SK-N-SH (cell line): Measurements from ENCODE around the gene TSPAN31. TPM values are rescaled to one million over a fixed set of nuclear protein-coding genes. Genes with fewer than 3 reads are reported as not detected.

Experiments
- CTCF ChIA-PET: fragments of 300-600, 350-600 bp; formaldehyde crosslinking; extraction: SDS; loops from one replicate; lab custom pipeline; 2021; lab: Yijun Ruan, JAX
- POLR2A ChIA-PET: fragments of 350-600 bp; sonication (Branson Sonifier 250); formaldehyde crosslinking; extraction: SDS; loops from one replicate; lab custom pipeline; 2020; ENCODE audit warnings: antibody characterized with exemption, inconsistent platforms; lab: Yijun Ruan, JAX
- DNase-seq: peaks from one replicate; pipeline ENCODE4 v3.0.0; 2012
- H2AFZ ChIP-seq: fragments of 200-600 bp; sonication (generic); 2 replicates; pipeline ENCODE4 v1.8.1; 2016; ENCODE audit warnings: antibody characterized with exemption, mild to moderate bottlenecking, low read depth
- H3F3A ChIP-seq: fragments of 200-600 bp; sonication (generic); replicated peaks from 2 replicates; pipeline ENCODE3; 2016; ENCODE audit warnings: antibody characterized with exemption, mild to moderate bottlenecking; ENCODE audit not compliant: insufficient read depth
- H3K27ac ChIP-seq, 2 experiments: fragments of 200-500 bp in 1 of 2; fragments of 200-600 bp in 1 of 2; sonication (Bioruptor generic) in 1 of 2; sonication (generic), shearing (Covaris generic) in 1 of 2; 2 replicates each; pipeline versions ENCODE4 v1.5.1 to v1.6.1; 2014 to 2016; ENCODE audit warnings: low read depth in 2 of 2, inconsistent platforms in 1 of 2, low read length in 1 of 2, mild to moderate bottlenecking in 1 of 2, mixed read lengths in 1 of 2
- H3K27me3 ChIP-seq: fragments of 200-600 bp; sonication (generic), shearing (Covaris generic); 2 replicates; pipeline ENCODE4 v1.6.1; 2016; ENCODE audit warnings: mixed run types; ENCODE audit not compliant: insufficient read depth
- H3K36me3 ChIP-seq, 2 experiments: fragments of 200-500 bp in 1 of 2; fragments of 200-600 bp in 1 of 2; sonication (Bioruptor generic) in 1 of 2; sonication (generic) in 1 of 2; replicated peaks in 1 of 2; 2 replicates each; pipeline versions ENCODE3 to v1.5.1; 2014 to 2016; ENCODE audit warnings: low read length in 1 of 2, mild to moderate bottlenecking in 1 of 2; ENCODE audit not compliant: insufficient read depth in 2 of 2, control insufficient read depth in 1 of 2
- H3K4me1 ChIP-seq, 2 experiments: fragments of 200-500 bp in 1 of 2; fragments of 200-600 bp in 1 of 2; sonication (Bioruptor generic) in 1 of 2; sonication (generic), shearing (Covaris generic) in 1 of 2; 2 replicates each; pipeline versions ENCODE4 v1.5.1 to v1.6.1; 2014 to 2016; ENCODE audit warnings: low read depth in 1 of 2, low read length in 1 of 2, mixed run types in 1 of 2; ENCODE audit not compliant: insufficient read depth in 2 of 2, control insufficient read depth in 1 of 2
- H3K4me2 ChIP-seq: fragments of 200-600 bp; sonication (generic), shearing (Covaris generic); 2 replicates; pipeline ENCODE4 v1.6.1; 2017; ENCODE audit warnings: mixed run types
- H3K4me3 ChIP-seq, 2 experiments: fragments of 200-500 bp in 1 of 2; fragments of 200-600 bp in 1 of 2; sonication (Bioruptor generic) in 1 of 2; sonication (generic), shearing (Covaris generic) in 1 of 2; 2 replicates each; pipeline versions ENCODE4 v1.5.1 to v1.8.1; 2014 to 2016; ENCODE audit warnings: low read depth in 2 of 2, inconsistent platforms in 1 of 2, low read length in 1 of 2, mild to moderate bottlenecking in 1 of 2, mixed read lengths in 1 of 2, moderate library complexity in 1 of 2
- H3K79me2 ChIP-seq: fragments of 200-600 bp; sonication (generic); 2 replicates; pipeline ENCODE4 v1.8.1; 2017; ENCODE audit warnings: mild to moderate bottlenecking; ENCODE audit not compliant: insufficient read depth
- H3K9ac ChIP-seq: fragments of 200-600 bp; sonication (generic); 2 replicates; pipeline ENCODE4 v1.6.1; 2017; ENCODE audit warnings: mixed run types
- H3K9me2 ChIP-seq: fragments of 200-600 bp; sonication (generic); 2 replicates; pipeline ENCODE4 v1.6.1; 2017; ENCODE audit warnings: mixed run types
- H3K9me3 ChIP-seq: fragments of 200-600 bp; sonication (generic); 2 replicates; pipeline ENCODE4 v1.6.1; 2017; ENCODE audit warnings: mixed run types, mild to moderate bottlenecking, moderate library complexity
- H4K20me1 ChIP-seq: fragments of 200-600 bp; sonication (generic); 2 replicates; pipeline ENCODE4 v1.6.1; 2017; ENCODE audit warnings: mild to moderate bottlenecking, mixed run types; ENCODE audit not compliant: insufficient read depth
- CHD2 ChIP-seq: fragments of 150-350 bp; IDR thresholded peaks from 2 replicates; pipeline ENCODE4 v1.6.1; 2018; ENCODE audit warnings: low read length; ENCODE audit not compliant: partially characterized antibody
- EP300 ChIP-seq, 2 experiments: IDR thresholded peaks; 2 replicates each; pipeline versions ENCODE4 v1.4.0 to v1.6.1; 2012; ENCODE audit warnings: borderline replicate concordance in 1 of 2, low read depth in 1 of 2, low read length in 1 of 2
- FOSL2 ChIP-seq: IDR thresholded peaks from 2 replicates; pipeline ENCODE4 v1.4.0; 2012; ENCODE audit warnings: low read depth, mild to moderate bottlenecking, moderate library complexity, borderline replicate concordance
- FOXJ3 ChIP-seq: sonication (generic); formaldehyde crosslinking; IDR thresholded peaks from 2 replicates; pipeline ENCODE4 v1.5.1; 2020; ENCODE audit warnings: mild to moderate bottlenecking, missing genetic modification reagents
- FOXM1 ChIP-seq: IDR thresholded peaks from 2 replicates; pipeline ENCODE4 v1.4.0; 2012; ENCODE audit warnings: low read depth, mild to moderate bottlenecking
- GABPA ChIP-seq: IDR thresholded peaks from 2 replicates; pipeline ENCODE4 v1.4.0; 2012; ENCODE audit warnings: low read depth, mild to moderate bottlenecking
- GATA2 ChIP-seq: sonication (generic); formaldehyde crosslinking; IDR thresholded peaks from 2 replicates; pipeline ENCODE4 v1.5.0; 2020; ENCODE audit warnings: mild to moderate bottlenecking, missing genetic modification reagents
- JUND ChIP-seq: IDR thresholded peaks from 2 replicates; pipeline ENCODE4 v1.4.0; 2012
- MEF2A ChIP-seq: IDR thresholded peaks from 2 replicates; pipeline ENCODE4 v1.4.0; 2012; ENCODE audit warnings: low read depth, borderline replicate concordance
- MXI1 ChIP-seq: IDR thresholded peaks from 2 replicates; pipeline ENCODE4 v1.6.1; 2012; ENCODE audit warnings: mild to moderate bottlenecking, low read depth, low read length, improper control_type of control experiment
- NFIC ChIP-seq: IDR thresholded peaks from 2 replicates; pipeline ENCODE4 v1.4.0; 2012; ENCODE audit warnings: borderline replicate concordance
- NRF1 ChIP-seq: IDR thresholded peaks from 2 replicates; pipeline ENCODE4 v1.6.1; 2012; ENCODE audit warnings: low read depth, mild to moderate bottlenecking, low read length
- PBX3 ChIP-seq: IDR thresholded peaks from 2 replicates; pipeline ENCODE4; 2012
- POLR2AphosphoS5 ChIP-seq: IDR thresholded peaks from 2 replicates; pipeline ENCODE4 v1.6.1; 2012; ENCODE audit warnings: low read depth, low read length
- RAD21 ChIP-seq: IDR thresholded peaks from 2 replicates; pipeline ENCODE4 v1.6.1; 2012; ENCODE audit warnings: mild to moderate bottlenecking, low read length
- RCOR1 ChIP-seq: fragments of 150-350 bp; IDR thresholded peaks from 2 replicates; pipeline ENCODE4 v1.6.1; 2017; ENCODE audit warnings: antibody characterized with exemption, low read length
- TCF12 ChIP-seq: IDR thresholded peaks from 2 replicates; pipeline ENCODE4 v1.4.0; 2012
- TEAD4 ChIP-seq: IDR thresholded peaks from 2 replicates; pipeline ENCODE4 v1.4.0; 2012; ENCODE audit warnings: mild to moderate bottlenecking, borderline replicate concordance; ENCODE audit not compliant: insufficient read depth
- WGBS: methylation state at CpG from one replicate; pipeline ENCODE4 v1.1.6; 2017; ENCODE audit warnings: low lambda C conversion rate; 5-methylcytosine and 5-hydroxymethylcytosine counted together
- polyA plus RNA-seq, 3 experiments: library from polyadenylated mRNA; depleted of rRNA; stranded (reverse); fragments of >200 nt; gene quantifications; 2 replicates each; pipeline ENCODE4 v1.2.3, GENCODE V29; 2012
- TF ChIP-seq, protein P1 (sequence below): fragments of 150-350 bp; IDR thresholded peaks from 2 replicates; pipeline ENCODE4 v1.6.1; 2016; ENCODE audit warnings: mild to moderate bottlenecking, low read depth, low read length

TSPAN31 gene
- polyA plus RNA-seq, 1 of the 3 experiments (the other 2 are of a cell fraction), result 36.8 TPM

GRCh38 chr12:57734591-57734990 lies 10.2 kb upstream of the TSPAN31 start:
- H3F3A ChIP-seq, result peaks cover 18% of the 10 kb centered on the region
- 89% methylated on average over 4 of the region's 4 CpGs for WGBS
- peaks cover 0 to 14% of the 10 kb centered on the region in 2 experiments for H3K36me3 ChIP-seq
- H3K9me3 ChIP-seq, result no peaks in the 10 kb centered on the region
- POLR2A ChIA-PET, result interaction anchor here (2.6 to 2.9 kb wide), 2 partner anchors 9 to 10 kb away, joined by 17 to 21 read pairs; partner anchors contain the start of gene TSPAN31
- CTCF ChIA-PET, result interaction anchor here (1.0 to 7.1 kb wide), 9 partner anchors 11 to 276 kb away, joined by 3 to 133 read pairs (median 9); partner anchors contain the start of genes B4GALNT1, GLI1 and OS9
- H3K4me3 ChIP-seq, result no peak overlapping the region
- no peak overlapping the region for H3K4me2 ChIP-seq
- H3K4me1 ChIP-seq, result peaks cover 0 to 29% of the 10 kb centered on the region in 2 experiments; a peak in 2 of 4 replicates
- H3K9me2 ChIP-seq, result no peaks in the 10 kb centered on the region
- DNase-seq, result no peak
- H2AFZ ChIP-seq, result no peak overlapping the region
- no peaks in the 10 kb centered on the region for H4K20me1 ChIP-seq
- H3K27ac ChIP-seq, result no peak overlapping the region
- TF ChIP-seq FOXJ3 (CRISPR knock-in tag) (no peak), PBX3 (no peak), GATA2 (CRISPR knock-in tag) (no peak), MXI1 (no peak), NFIC (no peak), POLR2AphosphoS5 (no peak), GABPA (no peak), RAD21 (no peak), CHD2 (no peak), EP300 (IDR thresholded peaks at IDR 0.05; ENCODE audit: borderline replicate concordance in 1 of 2, low read depth in 1 of 2, low read length in 1 of 2) (no peak), FOXM1 (no peak)
- no peaks in the 10 kb centered on the region for H3K79me2 ChIP-seq
- H3K27me3 ChIP-seq, result no peaks in the 10 kb centered on the region
- no peak overlapping the region for H3K9ac ChIP-seq

GRCh38 chr12:57735198-57735855 lies 9.5 kb upstream of the TSPAN31 start:
- Histone ChIP-seq H3K79me2 (no peaks in the 10 kb centered on the region), H3K4me3 (peak overlapping the region in 1 of 2 experiments; percentile 29; a peak in 1 of 4 replicates), H4K20me1 (no peaks in the 10 kb centered on the region), H3K9ac (no peak overlapping the region), H3K4me1 (peaks cover 0 to 29% of the 10 kb centered on the region in 2 experiments; a peak in 2 of 4 replicates)
- WGBS, result 64% methylated on average over 8 of the region's 8 CpGs
- CTCF ChIA-PET, result interaction anchor here (0.6 to 7.1 kb wide), 21 partner anchors 10 to 276 kb away, joined by 3 to 133 read pairs (median 5); partner anchors contain the start of genes B4GALNT1, GLI1, OS9 and PIP4K2C
- TF ChIP-seq FOXM1 (no peak), FOSL2 (no peak), NRF1 (no peak), MEF2A (no peak), TCF12 (no peak), EP300 (IDR thresholded peaks at IDR 0.05; ENCODE audit: borderline replicate concordance in 1 of 2, low read depth in 1 of 2, low read length in 1 of 2) (no peak), JUND (no peak), RCOR1 (no peak), TEAD4 (no peak)
- TF ChIP-seq, protein P1, sequence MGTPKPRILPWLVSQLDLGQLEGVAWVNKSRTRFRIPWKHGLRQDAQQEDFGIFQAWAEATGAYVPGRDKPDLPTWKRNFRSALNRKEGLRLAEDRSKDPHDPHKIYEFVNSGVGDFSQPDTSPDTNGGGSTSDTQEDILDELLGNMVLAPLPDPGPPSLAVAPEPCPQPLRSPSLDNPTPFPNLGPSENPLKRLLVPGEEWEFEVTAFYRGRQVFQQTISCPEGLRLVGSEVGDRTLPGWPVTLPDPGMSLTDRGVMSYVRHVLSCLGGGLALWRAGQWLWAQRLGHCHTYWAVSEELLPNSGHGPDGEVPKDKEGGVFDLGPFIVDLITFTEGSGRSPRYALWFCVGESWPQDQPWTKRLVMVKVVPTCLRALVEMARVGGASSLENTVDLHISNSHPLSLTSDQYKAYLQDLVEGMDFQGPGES, result no peak
- TF ChIP-seq, all 33 proteins: peak for 0
- Histone ChIP-seq H3F3A (peaks cover 18% of the 10 kb centered on the region), H3K9me2 (no peaks in the 10 kb centered on the region), H3K27ac (peak overlapping the region in 1 of 2 experiments; percentile 39; a peak in 1 of 4 replicates), H3K4me2 (peak overlapping the region; percentile 87), H3K36me3 (peaks cover 0 to 9% of the 10 kb centered on the region in 2 experiments), H3K9me3 (no peaks in the 10 kb centered on the region), H3K27me3 (no peaks in the 10 kb centered on the region), H2AFZ (no peak overlapping the region)
- peak; percentile 61 for DNase-seq
- POLR2A ChIA-PET, result interaction anchor here (0.6 to 2.9 kb wide), 4 partner anchors 9 to 440 kb away, joined by 3 to 21 read pairs (median 10); partner anchors contain the start of gene TSPAN31
